ENCODE measurements around the gene TMED9. TPM values are rescaled to one million over a fixed set of nuclear protein-coding genes. Genes with fewer than 3 reads are reported as not detected.

TMED9 gene
- total and polyA plus RNA-seq, 7 experiments from 2014 or later: 50.5 to 144 (median 69.7) TPM

- ChIA-PET CTCF (no interaction called here), POLR2A (interaction anchor here (0.6 kb wide), 1 partner anchor 77 kb away, joined by 3 read pairs; no protein-coding TSS in a partner anchor)
- Mint-ChIP-seq H3K27ac (no peak overlapping the region), H3K36me3 (peaks cover 12 to 27% (median 21%) of the 10 kb centered on the region in 5 donors), H3K9me3 (peaks cover 0 to 2% (median 0%) of the 10 kb centered on the region in 11 donors), H3K4me3 (peak overlapping the region in 1 of 10 donors; percentile 41), H3K4me1 (peaks cover 31 to 56% (median 41%) of the 10 kb centered on the region in 7 donors), H3K27me3 (no peaks in the 10 kb centered on the region)
- Histone ChIP-seq H3K4me3 (ENCODE audit: low read length) (no peak overlapping the region), H3K27ac (ENCODE audit: low read depth, low read length) (no peak overlapping the region), H3K36me3 (ENCODE audit: control insufficient read depth in 2 of 3, insufficient read depth in 3 of 3, low read length in 3 of 3) (peaks cover 11 to 45% (median 16%) of the 10 kb centered on the region in 3 experiments), H3K4me1 (ENCODE audit: control insufficient read depth in 2 of 2, insufficient read depth in 2 of 2, low read length in 2 of 2) (peaks cover 16 to 24% of the 10 kb centered on the region in 2 donors), H3K27me3 (ENCODE audit: control insufficient read depth in 2 of 2, insufficient read depth in 2 of 2, low read length in 2 of 2) (no peaks in the 10 kb centered on the region), H3K9me3 (ENCODE audit: control insufficient read depth in 2 of 3, low read length in 3 of 3) (no peaks in the 10 kb centered on the region)
- ATAC-seq (no peak), DNase-seq (no peak)
- intact Hi-C loops (cut with micrococcal nuclease): loop anchor here in 1 of 2 donors (10.0 kb wide), 1 partner anchor 952 kb away; the partner anchor contains the start of gene TSPAN17
Measured at GRCh38 chr5:177596775-177597238, 4.8 kb downstream of the TMED9 start.

- H3K9me3 Mint-ChIP-seq: peaks cover 0 to 2% (median 0%) of the 10 kb centered on the region in 11 donors
- no peak for ATAC-seq
- Histone ChIP-seq H3K4me3 (ENCODE audit: low read length) (no peak overlapping the region), H3K27ac (ENCODE audit: low read depth, low read length) (no peak overlapping the region), H3K9me3 (ENCODE audit: control insufficient read depth in 2 of 3, low read length in 3 of 3) (no peaks in the 10 kb centered on the region), H3K27me3 (ENCODE audit: control insufficient read depth in 2 of 2, insufficient read depth in 2 of 2, low read length in 2 of 2) (no peaks in the 10 kb centered on the region), H3K4me1 (ENCODE audit: control insufficient read depth in 2 of 2, insufficient read depth in 2 of 2, low read length in 2 of 2) (peaks cover 6 to 15% of the 10 kb centered on the region in 2 donors), H3K36me3 (ENCODE audit: control insufficient read depth in 2 of 3, insufficient read depth in 3 of 3, low read length in 3 of 3) (peaks cover 9 to 38% (median 14%) of the 10 kb centered on the region in 3 experiments)
- ChIA-PET POLR2A (interaction anchor here (0.6 kb wide), 2 partner anchors 155 to 304 kb away, joined by 3 read pairs; no protein-coding TSS in a partner anchor), CTCF (interaction anchor here (0.6 to 0.8 kb wide), 2 partner anchors 9 to 32 kb away, joined by 3 to 4 read pairs; no protein-coding TSS in a partner anchor)
- H3K36me3 Mint-ChIP-seq: peaks cover 12 to 24% (median 14%) of the 10 kb centered on the region in 5 donors
- peak overlapping the region in 6 of 9 donors; percentile 58 to 82 (median 68) for H3K27ac Mint-ChIP-seq
- no peak for DNase-seq
- peaks cover 29 to 48% (median 36%) of the 10 kb centered on the region in 7 donors for H3K4me1 Mint-ChIP-seq
- H3K4me3 Mint-ChIP-seq: peak overlapping the region; percentile 76 to 99 (median 80)
- intact Hi-C loops (cut with micrococcal nuclease): loop anchor here in 1 of 2 donors (10.0 kb wide), 1 partner anchor 954 kb away; the partner anchor contains the start of gene TSPAN17
- H3K27me3 Mint-ChIP-seq: no peaks in the 10 kb centered on the region
Measured at GRCh38 chr5:177598477-177598876, 6.5 kb downstream of the TMED9 start.

- H3K9me3 ChIP-seq (ENCODE audit: control insufficient read depth in 2 of 3, low read length in 3 of 3): no peaks in the 10 kb centered on the region
- POLR2A ChIA-PET: interaction anchor here (0.6 to 3.0 kb wide), 4 partner anchors 8 to 459 kb away, joined by 3 to 12 read pairs (median 5); partner anchors contain the start of gene TMED9
- H3K36me3 Mint-ChIP-seq: peaks cover 7 to 14% (median 8%) of the 10 kb centered on the region in 5 donors
Measured at GRCh38 chr5:177599731-177600507, 7.9 kb downstream of the TMED9 start, which contains the start of gene B4GALT7. Gene B4GALT7, plus strand, starts transcription at chr5:177600132. Its CDS starts 79 bp downstream, at chr5:177600211.

GRCh38 chr5:177600508-177601018 lies 8.6 kb downstream of the TMED9 start:
- H3K27me3 ChIP-seq (ENCODE audit: control insufficient read depth in 2 of 2, insufficient read depth in 2 of 2, low read length in 2 of 2): no peaks in the 10 kb centered on the region
- H3K27ac Mint-ChIP-seq: peak overlapping the region; percentile 86 to 96 (median 90)
- ChIA-PET POLR2A (interaction anchor here (1.7 to 3.0 kb wide), 2 partner anchors 9 to 47 kb away, joined by 7 to 12 read pairs; partner anchors contain the start of gene TMED9), CTCF (interaction anchor here (1.0 kb wide), 1 partner anchor 8 kb away, joined by 6 read pairs; the partner anchor contains the start of gene TMED9)
- peaks cover 0 to 36% (median 4%) of the 10 kb centered on the region in 3 experiments for H3K36me3 ChIP-seq (ENCODE audit: control insufficient read depth in 2 of 3, insufficient read depth in 3 of 3, low read length in 3 of 3)
- H3K9me3 ChIP-seq (ENCODE audit: control insufficient read depth in 2 of 3, low read length in 3 of 3): no peaks in the 10 kb centered on the region
- H3K4me3 ChIP-seq (ENCODE audit: low read length): peak overlapping the region; percentile 84
- no peaks in the 10 kb centered on the region for H3K27me3 Mint-ChIP-seq
- peak overlapping the region; percentile 78 for H3K27ac ChIP-seq (ENCODE audit: low read depth, low read length)
- peaks cover 7 to 17% (median 8%) of the 10 kb centered on the region in 5 donors for H3K36me3 Mint-ChIP-seq
- intact Hi-C loops (cut with micrococcal nuclease): loop anchor here (1.0 to 10.0 kb wide), 3 partner anchors 8 to 554 kb away; partner anchors contain the start of genes TMED9 (in 2 of the 2), FAM193B (in 1 of the 2) and NHP2 (in 1 of the 2)
- peak in 1 of 9 donors; percentile 13 for DNase-seq
- peaks cover 28 to 50% (median 33%) of the 10 kb centered on the region in 7 donors for H3K4me1 Mint-ChIP-seq
- peak overlapping the region; percentile 88 to 99 (median 96) for H3K4me3 Mint-ChIP-seq
- no peak for ATAC-seq
- peaks cover 4 to 12% of the 10 kb centered on the region in 2 donors for H3K4me1 ChIP-seq (ENCODE audit: control insufficient read depth in 2 of 2, insufficient read depth in 2 of 2, low read length in 2 of 2)
- H3K9me3 Mint-ChIP-seq: peaks cover 0 to 2% (median 0%) of the 10 kb centered on the region in 11 donors

More at GRCh38 chr5:177599731-177600507, 7.9 kb downstream of the TMED9 start, which contains the start of gene B4GALT7:
- DNase-seq (peak; percentile 67 to 95 (median 84)), ATAC-seq (peak; percentile 97)
- intact Hi-C loops (cut with micrococcal nuclease): loop anchor here (1.0 to 10.0 kb wide), 4 partner anchors 8 to 955 kb away; partner anchors contain the start of genes TMED9 (in 2 of the 2), FAM193B (in 1 of the 2), NHP2 (in 1 of the 2) and TSPAN17 (in 1 of the 2)
- H3K27me3 ChIP-seq (ENCODE audit: control insufficient read depth in 2 of 2, insufficient read depth in 2 of 2, low read length in 2 of 2): no peaks in the 10 kb centered on the region
- peak within 1 kb of the TSS; percentile 78 for H3K27ac ChIP-seq (ENCODE audit: low read depth, low read length)
- Mint-ChIP-seq H3K4me1 (peaks cover 27 to 44% (median 32%) of the 10 kb centered on the region in 7 donors), H3K9me3 (peaks cover 0 to 2% (median 0%) of the 10 kb centered on the region in 11 donors), H3K27ac (peak within 1 kb of the TSS; percentile 86 to 96 (median 90)), H3K27me3 (no peaks in the 10 kb centered on the region), H3K4me3 (peak within 1 kb of the TSS; percentile 88 to 99 (median 96))
- peak within 1 kb of the TSS; percentile 92 for H3K4me3 ChIP-seq (ENCODE audit: low read length)
- H3K4me1 ChIP-seq (ENCODE audit: control insufficient read depth in 2 of 2, insufficient read depth in 2 of 2, low read length in 2 of 2): peaks cover 4 to 12% of the 10 kb centered on the region in 2 donors
- CTCF ChIA-PET: interaction anchor here (1.0 kb wide), 1 partner anchor 8 kb away, joined by 6 read pairs; the partner anchor contains the start of gene TMED9
- peaks cover 0 to 36% (median 4%) of the 10 kb centered on the region in 3 experiments for H3K36me3 ChIP-seq (ENCODE audit: control insufficient read depth in 2 of 3, insufficient read depth in 3 of 3, low read length in 3 of 3)

GRCh38 chr5:177601126-177601525 lies 9.1 kb downstream of the TMED9 start:
- H3K4me1 Mint-ChIP-seq: peaks cover 28 to 49% (median 38%) of the 10 kb centered on the region in 7 donors
- peaks cover 4 to 12% of the 10 kb centered on the region in 2 donors for H3K4me1 ChIP-seq (ENCODE audit: control insufficient read depth in 2 of 2, insufficient read depth in 2 of 2, low read length in 2 of 2)
- intact Hi-C loops (cut with micrococcal nuclease): loop anchor here in 1 of 2 donors (10.0 kb wide), 1 partner anchor 554 kb away; the partner anchor contains the start of gene NHP2
- peaks cover 2 to 14% (median 4%) of the 10 kb centered on the region in 5 donors for H3K36me3 Mint-ChIP-seq
- peaks cover 0 to 36% (median 4%) of the 10 kb centered on the region in 3 experiments for H3K36me3 ChIP-seq (ENCODE audit: control insufficient read depth in 2 of 3, insufficient read depth in 3 of 3, low read length in 3 of 3)
- no peaks in the 10 kb centered on the region for H3K9me3 ChIP-seq (ENCODE audit: control insufficient read depth in 2 of 3, low read length in 3 of 3)
- H3K4me3 Mint-ChIP-seq: peak overlapping the region; percentile 88 to 99 (median 96)
- ChIA-PET POLR2A (interaction anchor here (1.7 to 3.0 kb wide), 2 partner anchors 9 to 48 kb away, joined by 7 to 12 read pairs; partner anchors contain the start of gene TMED9), CTCF (interaction anchor here (1.0 kb wide), 1 partner anchor 9 kb away, joined by 6 read pairs; the partner anchor contains the start of gene TMED9)
- peaks cover 0 to 2% (median 0%) of the 10 kb centered on the region in 11 donors for H3K9me3 Mint-ChIP-seq
- no peaks in the 10 kb centered on the region for H3K27me3 ChIP-seq (ENCODE audit: control insufficient read depth in 2 of 2, insufficient read depth in 2 of 2, low read length in 2 of 2)
- H3K27me3 Mint-ChIP-seq: no peaks in the 10 kb centered on the region
- no peak overlapping the region for H3K4me3 ChIP-seq (ENCODE audit: low read length)
- no peak for ATAC-seq
- H3K27ac ChIP-seq (ENCODE audit: low read depth, low read length): peak overlapping the region; percentile 78
- no peak for DNase-seq
- peak overlapping the region; percentile 86 to 96 (median 90) for H3K27ac Mint-ChIP-seq

Measured in naive thymus-derived CD4-positive, alpha-beta T cell (primary cell).